ENCODE measurements around the gene PDZK1IP1. TPM values are rescaled to one million over a fixed set of nuclear protein-coding genes. Genes with fewer than 3 reads are reported as not detected.
A peak's percentile ranks its signal among the peaks of the same experiment; 100 is the strongest.

The PDZK1IP1 gene
- total and polyA plus RNA-seq, 2 of the 13 experiments (the other 11 are each of a cell fraction or from before 2014, with no cell fraction given): 0.24 to 1.6 TPM

GRCh38 chr1:47235806-47236205 lies 46.0 kb upstream of the PDZK1IP1 start:
- no peaks in the 10 kb centered on the region for H3K36me3 ChIP-seq (replicated peaks in 1 of 2; ENCODE audit: control insufficient read depth in 1 of 2, insufficient read depth in 2 of 2, low read length in 2 of 2)
- H3K4me3 ChIP-seq (replicated peaks in 1 of 3; ENCODE audit: insufficient read depth in 1 of 3, low read depth in 2 of 3, low read length in 3 of 3): peak overlapping the region in 1 of 3 experiments; percentile 40; a peak in 1 of 6 replicates
- ChIA-PET POLR2A (no interaction called here), CTCF (ENCODE audit: low intra/inter-chr PET ratio, low total read pairs) (no interaction called here)
- ATAC-seq (no peak), FAIRE-seq (no peak), DNase-seq (ENCODE audit: low spot score) (no peak)
- no peak for TF ChIP-seq ZNF543 (CRISPR knock-in tag; IDR thresholded peaks at IDR 0.05)
- TF ChIP-seq ZNF768 (CRISPR knock-in tag; IDR thresholded peaks at IDR 0.05): peak; percentile 90
- no peaks in the 10 kb centered on the region for H3K79me2 ChIP-seq (ENCODE audit: insufficient read depth, low read length)
- intact Hi-C loops (cut with micrococcal nuclease; ENCODE audit: unreplicated experiment): no loop called here
- no peaks in the 10 kb centered on the region for H4K20me1 ChIP-seq (ENCODE audit: insufficient read depth, low read length)
- no peak overlapping the region for H2AFZ ChIP-seq (ENCODE audit: low read length)
- no peaks in the 10 kb centered on the region for H3K9me3 ChIP-seq (ENCODE audit: low read length)
- peaks cover 12% of the 10 kb centered on the region; the same call in 1 of the 2 replicates for H3K4me1 ChIP-seq (ENCODE audit: insufficient read depth, low read length)
- H3K4me2 ChIP-seq (ENCODE audit: low read depth, low read length): no peak overlapping the region
- in situ Hi-C loops (cut with HindIII; ENCODE audit: extremely low pct_ligation_motif_present, low pct_unique_long_range_greater_than_20kb): no loop called here
- no peak overlapping the region for H3K9ac ChIP-seq (ENCODE audit: insufficient read depth, low read depth, low read length)
- 40% methylated on average over 4 of the region's 4 CpGs for WGBS (ENCODE audit: low lambda C conversion rate)
- no peak overlapping the region for H3K27ac ChIP-seq (ENCODE audit: extremely low read length, insufficient read depth, low read length)
- no TSS peak for BruUV-seq (replicated peaks)
- peaks cover 10 to 71% of the 10 kb centered on the region in 2 experiments for H3K27me3 ChIP-seq (ENCODE audit: control insufficient read depth in 1 of 2, insufficient read depth in 2 of 2, low read length in 2 of 2)

DNA sequence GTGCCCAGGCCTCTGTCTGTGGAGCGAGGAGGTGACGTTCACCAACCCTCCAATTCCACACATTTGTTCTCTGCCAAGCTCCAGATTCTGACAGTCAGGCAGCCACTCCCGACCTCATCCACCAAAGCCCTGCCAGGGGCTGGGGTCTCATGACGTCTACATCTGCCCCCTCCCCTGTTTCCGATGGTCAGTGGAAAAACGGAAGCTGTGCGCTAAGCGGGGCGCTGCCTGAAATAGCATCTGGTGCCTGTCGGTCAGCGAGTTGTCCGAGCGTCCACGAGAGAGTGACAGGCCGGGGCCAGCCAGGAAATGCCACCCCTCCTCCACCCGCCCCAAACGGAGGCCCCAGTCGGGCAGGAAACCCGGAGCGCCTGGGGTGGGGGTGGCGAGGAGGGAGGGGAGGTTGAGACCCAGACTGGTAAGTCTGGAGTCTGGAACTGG lies 45.4 kb upstream of the PDZK1IP1 start:
- Histone ChIP-seq H3K27me3 (ENCODE audit: control insufficient read depth in 1 of 2, insufficient read depth in 2 of 2, low read length in 2 of 2) (peaks cover 12 to 77% of the 10 kb centered on the region in 2 experiments), H3K36me3 (replicated peaks in 1 of 2; ENCODE audit: control insufficient read depth in 1 of 2, insufficient read depth in 2 of 2, low read length in 2 of 2) (no peaks in the 10 kb centered on the region), H3K27ac (ENCODE audit: extremely low read length, insufficient read depth, low read length) (no peak overlapping the region), H3K4me1 (ENCODE audit: insufficient read depth, low read length) (peaks cover 12% of the 10 kb centered on the region; the same call in 1 of the 2 replicates), H2AFZ (ENCODE audit: low read length) (no peak overlapping the region), H3K9ac (ENCODE audit: insufficient read depth, low read depth, low read length) (no peak overlapping the region), H3K4me2 (ENCODE audit: low read depth, low read length) (peak overlapping the region; percentile 36; the same call in 1 of the 2 replicates), H3K79me2 (ENCODE audit: insufficient read depth, low read length) (no peaks in the 10 kb centered on the region), H3K9me3 (ENCODE audit: low read length) (no peaks in the 10 kb centered on the region), H4K20me1 (ENCODE audit: insufficient read depth, low read length) (no peaks in the 10 kb centered on the region), H3K4me3 (replicated peaks in 1 of 3; ENCODE audit: insufficient read depth in 1 of 3, low read depth in 2 of 3, low read length in 3 of 3) (peak overlapping the region in 1 of 3 experiments; percentile 40; a peak in 1 of 6 replicates)
- POLR2A ChIA-PET: no interaction called here
- in situ Hi-C loops (cut with HindIII; ENCODE audit: extremely low pct_ligation_motif_present, low pct_unique_long_range_greater_than_20kb) (no loop called here), intact Hi-C loops (cut with micrococcal nuclease; ENCODE audit: unreplicated experiment) (no loop called here)
- no TSS peak for BruUV-seq (replicated peaks)
- TF ChIP-seq ZNF775 (CRISPR knock-in tag; IDR thresholded peaks at IDR 0.05; ENCODE audit: borderline replicate concordance): no peak
- TF ChIP-seq MYNN (CRISPR knock-in tag; IDR thresholded peaks at IDR 0.05; ENCODE audit: low read depth): no peak
- TF ChIP-seq HBP1 (CRISPR knock-in tag; IDR thresholded peaks at IDR 0.05; ENCODE audit: low read depth): no peak
- TF ChIP-seq, protein P1, sequence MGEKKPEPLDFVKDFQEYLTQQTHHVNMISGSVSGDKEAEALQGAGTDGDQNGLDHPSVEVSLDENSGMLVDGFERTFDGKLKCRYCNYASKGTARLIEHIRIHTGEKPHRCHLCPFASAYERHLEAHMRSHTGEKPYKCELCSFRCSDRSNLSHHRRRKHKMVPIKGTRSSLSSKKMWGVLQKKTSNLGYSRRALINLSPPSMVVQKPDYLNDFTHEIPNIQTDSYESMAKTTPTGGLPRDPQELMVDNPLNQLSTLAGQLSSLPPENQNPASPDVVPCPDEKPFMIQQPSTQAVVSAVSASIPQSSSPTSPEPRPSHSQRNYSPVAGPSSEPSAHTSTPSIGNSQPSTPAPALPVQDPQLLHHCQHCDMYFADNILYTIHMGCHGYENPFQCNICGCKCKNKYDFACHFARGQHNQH (CRISPR knock-in tag; IDR thresholded peaks at IDR 0.05): no peak
- TF ChIP-seq ZBTB33 (CRISPR knock-in tag; IDR thresholded peaks at IDR 0.05): peak; percentile 71
- no peak for TF ChIP-seq ZBTB7A (CRISPR knock-in tag; IDR thresholded peaks at IDR 0.05)
- TF ChIP-seq, protein P2, sequence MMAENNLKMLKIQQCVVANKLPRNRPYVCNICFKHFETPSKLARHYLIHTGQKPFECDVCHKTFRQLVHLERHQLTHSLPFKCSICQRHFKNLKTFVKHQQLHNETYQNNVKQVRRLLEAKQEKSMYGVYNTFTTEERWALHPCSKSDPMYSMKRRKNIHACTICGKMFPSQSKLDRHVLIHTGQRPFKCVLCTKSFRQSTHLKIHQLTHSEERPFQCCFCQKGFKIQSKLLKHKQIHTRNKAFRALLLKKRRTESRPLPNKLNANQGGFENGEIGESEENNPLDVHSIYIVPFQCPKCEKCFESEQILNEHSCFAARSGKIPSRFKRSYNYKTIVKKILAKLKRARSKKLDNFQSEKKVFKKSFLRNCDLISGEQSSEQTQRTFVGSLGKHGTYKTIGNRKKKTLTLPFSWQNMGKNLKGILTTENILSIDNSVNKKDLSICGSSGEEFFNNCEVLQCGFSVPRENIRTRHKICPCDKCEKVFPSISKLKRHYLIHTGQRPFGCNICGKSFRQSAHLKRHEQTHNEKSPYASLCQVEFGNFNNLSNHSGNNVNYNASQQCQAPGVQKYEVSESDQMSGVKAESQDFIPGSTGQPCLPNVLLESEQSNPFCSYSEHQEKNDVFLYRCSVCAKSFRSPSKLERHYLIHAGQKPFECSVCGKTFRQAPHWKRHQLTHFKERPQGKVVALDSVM (CRISPR knock-in tag; IDR thresholded peaks at IDR 0.05): no peak
- CTCF ChIA-PET (ENCODE audit: low intra/inter-chr PET ratio, low total read pairs): no interaction called here
- DNase-seq (ENCODE audit: low spot score) (no peak), FAIRE-seq (no peak), ATAC-seq (peak; percentile 17; the same call in 2 of the 3 replicates)
- 24% methylated on average over 16 of the region's 21 CpGs for WGBS (ENCODE audit: low lambda C conversion rate)

Measured in HepG2 (cell line).